Astrocyte of the spinal cord (primary cell): ENCODE measurements around the gene PLXNB1.
A peak's percentile ranks its signal among the peaks of the same experiment; 100 is the strongest.

Experiments
- DNase-seq: peaks from one replicate; pipeline ENCODE4 v3.0.0; 2011; ENCODE audit warnings: low read depth, low spot score
- H3K4me3 ChIP-seq: 2 replicates; pipeline ENCODE4 v1.5.1; 2011; ENCODE audit warnings: low read depth, mild to moderate bottlenecking, low read length, moderate library complexity
- CTCF ChIP-seq: IDR thresholded peaks from 2 replicates; pipeline ENCODE4 v1.5.1; 2012; ENCODE audit warnings: low read depth, mild to moderate bottlenecking, low read length, inconsistent platforms
- in situ Hi-C: cut with HindIII; loops from 2 replicates; pipeline ENCODE4 v1.10.0; 2017; ENCODE audit warnings: low sequenced_read_pairs

Gene PLXNB1

DNA sequence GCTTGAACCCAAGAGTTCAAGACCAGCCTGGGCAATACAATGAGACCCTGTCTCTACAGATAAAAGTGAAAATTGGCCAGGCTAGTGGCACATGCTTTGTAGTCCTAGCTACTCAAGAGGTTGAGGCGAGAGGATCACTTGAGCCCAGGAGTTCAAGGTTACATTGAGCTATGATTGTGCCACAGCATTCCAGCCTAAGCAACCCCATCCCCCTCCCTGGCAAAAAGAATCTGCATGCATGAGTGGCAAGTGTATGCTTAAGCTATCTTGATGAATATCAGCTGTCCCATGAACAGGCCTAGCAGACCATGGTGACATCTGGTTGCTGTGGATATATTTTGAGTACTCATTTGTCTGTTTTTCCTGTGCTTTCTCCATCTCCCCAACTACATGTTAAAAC is 21.4 kb upstream of the PLXNB1 start:
- in situ Hi-C loops, result no loop called here
- TF ChIP-seq CTCF, result no peak
- H3K4me3 ChIP-seq, result no peak overlapping the region
- DNase-seq, result no peak

DNA sequence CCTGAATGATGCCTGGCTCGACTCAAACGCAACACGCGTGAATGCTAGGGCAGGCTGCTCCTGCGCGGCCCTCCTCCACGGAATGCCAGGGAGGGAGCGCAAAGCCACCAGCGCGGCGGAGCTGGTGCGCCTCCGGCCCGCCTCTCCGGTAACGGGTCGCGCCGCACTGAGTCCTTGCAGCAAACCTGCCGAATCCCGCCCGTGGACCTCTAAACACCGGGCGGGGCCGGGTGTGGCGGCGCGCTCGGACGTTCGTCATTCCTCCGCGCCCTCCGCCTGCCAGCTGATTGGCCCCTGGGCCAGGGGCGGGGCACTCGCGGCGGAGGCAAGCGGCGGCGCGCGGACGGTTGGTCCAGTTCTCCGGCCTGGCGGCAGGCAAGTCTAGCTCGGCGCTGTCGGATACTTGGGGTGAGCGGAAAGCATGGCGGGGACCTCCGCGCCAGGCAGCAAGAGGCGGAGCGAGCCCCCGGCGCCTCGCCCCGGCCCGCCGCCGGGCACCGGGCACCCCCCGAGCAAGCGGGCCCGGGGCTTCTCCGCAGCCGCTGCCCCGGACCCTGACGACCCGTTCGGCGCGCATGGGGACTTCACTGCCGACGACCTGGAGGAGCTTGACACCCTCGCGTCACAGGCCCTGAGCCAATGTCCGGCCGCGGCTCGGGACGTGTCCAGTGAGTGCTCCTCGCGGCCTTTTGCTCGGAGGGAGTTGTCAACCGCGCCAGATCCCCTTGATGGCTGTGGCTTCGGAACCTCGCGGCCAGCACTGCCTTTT is 16.7 kb upstream of the PLXNB1 start, which contains the start of gene ATRIP:
ATRIP (plus strand) TSS at position 313 of the 769 bp plus-strand sequence; CDS start at position 422, 109 bp downstream.
- TF ChIP-seq CTCF, result no peak
- in situ Hi-C loops, result no loop called here

DNA sequence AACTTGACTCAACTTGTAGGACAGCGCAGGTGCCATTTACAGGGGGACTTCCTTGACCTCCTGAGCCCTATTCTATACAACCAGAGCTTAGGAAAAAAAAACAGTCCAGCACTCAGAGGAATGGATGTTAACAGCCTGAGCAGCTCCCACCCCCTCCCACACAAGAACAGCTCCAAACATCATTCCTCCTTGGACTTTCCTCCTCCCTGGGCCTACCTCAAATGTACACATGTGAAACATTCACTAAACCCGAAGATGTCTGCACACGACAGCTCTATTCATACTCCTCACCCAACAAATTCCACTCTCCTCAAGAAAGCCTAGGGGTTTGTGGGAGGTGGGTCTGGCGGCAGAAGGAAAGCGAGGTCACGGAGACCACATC is 16.1 kb upstream of the PLXNB1 start:
- in situ Hi-C loops, result no loop called here
- peak overlapping the region; percentile 75 for H3K4me3 ChIP-seq
- no peak for TF ChIP-seq CTCF
- no peak for DNase-seq

More for the DNA sequence above, 16.7 kb upstream of the PLXNB1 start, which contains the start of gene ATRIP:
- H3K4me3 ChIP-seq, result peak within 1 kb of the TSS; percentile 75
- peak; percentile 89 for DNase-seq

DNA sequence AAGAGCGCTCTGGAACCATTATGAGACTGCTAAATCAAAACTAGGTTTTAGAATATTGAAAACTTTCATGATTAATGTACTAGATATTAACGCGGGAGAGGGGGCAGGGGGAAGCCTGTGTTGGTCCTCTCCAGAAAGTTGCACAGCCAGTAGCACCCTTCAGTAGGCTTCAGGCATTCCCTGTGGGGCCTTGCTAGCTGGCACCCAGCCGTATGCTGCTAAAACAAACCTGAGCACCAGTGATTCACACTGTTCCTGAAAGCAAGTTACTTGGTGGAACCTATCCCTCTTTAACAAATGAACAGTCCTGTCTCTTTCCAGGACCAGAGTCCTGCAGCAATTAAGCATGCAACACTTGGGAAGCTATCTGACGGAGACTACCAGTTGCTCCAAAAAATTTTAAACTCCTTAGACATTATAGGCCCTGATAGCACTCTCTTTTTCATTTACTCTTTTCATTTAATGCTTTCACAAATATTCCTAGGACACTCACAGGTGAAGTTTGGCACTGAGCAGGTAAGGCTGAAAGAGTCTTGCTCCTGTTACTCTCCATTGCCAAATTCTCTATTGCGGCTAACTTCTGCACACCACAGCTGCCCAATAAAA is 15.5 kb upstream of the PLXNB1 start:
- no peak for TF ChIP-seq CTCF
- no peak overlapping the region for H3K4me3 ChIP-seq
- no peak for DNase-seq
- in situ Hi-C loops, result no loop called here

DNA sequence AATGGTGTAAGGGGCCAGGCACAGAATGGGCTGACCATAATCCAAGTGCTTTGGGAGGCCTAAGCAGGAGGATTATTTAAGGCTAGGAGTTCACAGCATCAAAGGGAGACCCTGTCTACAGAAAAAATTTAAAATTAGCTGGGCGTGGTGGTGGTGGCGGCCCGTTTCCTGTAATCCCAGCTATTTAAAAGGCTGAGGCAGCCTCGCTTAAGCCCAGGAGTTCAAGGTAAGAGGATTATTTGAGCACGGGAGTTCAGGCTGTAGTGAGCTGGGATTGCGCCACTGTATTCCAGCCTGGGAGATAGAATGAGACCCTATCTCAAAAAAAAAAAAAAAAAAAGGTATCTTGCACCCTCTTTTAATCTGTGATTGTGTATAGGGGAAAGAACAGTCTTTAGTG is 12.1 kb upstream of the PLXNB1 start:
- DNase-seq, result no peak
- H3K4me3 ChIP-seq, result no peak overlapping the region
- no peak for TF ChIP-seq CTCF
- in situ Hi-C loops, result no loop called here

DNA sequence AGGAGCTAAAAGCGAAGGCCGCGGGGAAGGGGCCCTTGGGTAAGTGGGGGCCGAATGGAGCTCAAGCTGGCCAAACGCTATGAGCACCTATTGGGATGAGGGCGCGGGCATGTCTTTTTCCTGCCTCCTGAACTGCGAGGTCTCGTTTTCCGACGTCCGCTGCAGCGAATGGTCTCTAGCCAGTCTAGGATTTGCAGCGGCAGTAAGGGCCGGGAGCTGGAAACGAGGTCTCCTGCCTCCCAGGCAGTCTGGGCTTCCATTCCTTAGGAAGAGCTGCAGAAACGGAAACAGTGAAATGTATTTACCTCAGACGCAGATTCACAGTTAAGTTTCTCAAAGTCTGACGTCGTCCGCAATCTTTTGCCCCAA is 10.7 kb upstream of the PLXNB1 start:
- in situ Hi-C loops, result no loop called here
- no peak for TF ChIP-seq CTCF
- peak overlapping the region; percentile 94 for H3K4me3 ChIP-seq
- DNase-seq, result no peak
